NCI-H1092 (cell line): ENCODE data around the gene FOXP1.

Experiments
- DNase-seq: peaks from one replicate; lab custom pipeline; 2025; lab: John Stamatoyannopoulos, UW

Gene FOXP1

GRCh38 chr3:71505767-71506350 lies 77.7 kb downstream of the FOXP1 start:
- DNase-seq, result no peak

- no peak for DNase-seq
Measured at GRCh38 chr3:71504250-71505036, 79.1 kb downstream of the FOXP1 start.

- DNase-seq, result no peak
Measured at GRCh38 chr3:71503525-71504249, 79.8 kb downstream of the FOXP1 start.

- no peak for DNase-seq
Measured at GRCh38 chr3:71502066-71502625, 81.4 kb downstream of the FOXP1 start.

GRCh38 chr3:71500696-71501095 lies 82.8 kb downstream of the FOXP1 start:
- no peak for DNase-seq

GRCh38 chr3:71499227-71499876 lies 84.2 kb downstream of the FOXP1 start:
- DNase-seq, result no peak

GRCh38 chr3:71498543-71498942 lies 85.0 kb downstream of the FOXP1 start:
- DNase-seq, result no peak

- DNase-seq, result no peak
Measured at GRCh38 chr3:71497971-71498444, 85.5 kb downstream of the FOXP1 start.

- no peak for DNase-seq
Measured at GRCh38 chr3:71497367-71497897, 86.1 kb downstream of the FOXP1 start.

GRCh38 chr3:71495708-71496472 lies 87.6 kb downstream of the FOXP1 start:
- DNase-seq, result no peak

GRCh38 chr3:71494212-71494611 lies 89.3 kb downstream of the FOXP1 start:
- no peak for DNase-seq

- no peak for DNase-seq
Measured at GRCh38 chr3:71492974-71493771, 90.4 kb downstream of the FOXP1 start.

- DNase-seq, result no peak
Measured at GRCh38 chr3:71492566-71492965, 91.0 kb downstream of the FOXP1 start.

GRCh38 chr3:71491154-71491752 lies 92.3 kb downstream of the FOXP1 start:
- DNase-seq, result no peak

GRCh38 chr3:71490692-71491091 lies 92.8 kb downstream of the FOXP1 start:
- DNase-seq, result no peak

GRCh38 chr3:71489315-71489761 lies 94.2 kb downstream of the FOXP1 start:
- no peak for DNase-seq

GRCh38 chr3:71488882-71489281 lies 94.6 kb downstream of the FOXP1 start:
- no peak for DNase-seq

- no peak for DNase-seq
Measured at GRCh38 chr3:71488391-71488809, 95.1 kb downstream of the FOXP1 start.

- DNase-seq, result no peak
Measured at GRCh38 chr3:71487418-71487817, 96.1 kb downstream of the FOXP1 start.

GRCh38 chr3:71486831-71487230 lies 96.7 kb downstream of the FOXP1 start:
- DNase-seq, result no peak
